ENCODE measurements around the gene COA1.

COA1 gene

GRCh38 chr7:43767311-43767710, 38.0 kb upstream of the COA1 start:
- H3K4me3 ChIP-seq (ENCODE audit: low read length): no peak overlapping the region
- H3F3A ChIP-seq (ENCODE audit: insufficient read depth, low read length): no peaks in the 10 kb centered on the region
- H3K4me2 ChIP-seq (ENCODE audit: low read depth, low read length): no peak overlapping the region
- no peak for DNase-seq
- no peaks in the 10 kb centered on the region for H3K27me3 ChIP-seq (replicated peaks; ENCODE audit: insufficient read depth, low read length)
- H3K4me1 ChIP-seq (ENCODE audit: low read length): peaks cover under 1% of the 10 kb centered on the region
- peaks cover 16% of the 10 kb centered on the region for H3K79me2 ChIP-seq (ENCODE audit: low read length)
- no peaks in the 10 kb centered on the region for H3K9me3 ChIP-seq (replicated peaks; ENCODE audit: insufficient read depth, low read length)
- no peak overlapping the region for H2AFZ ChIP-seq (ENCODE audit: low read length)
- H3K36me3 ChIP-seq (replicated peaks; ENCODE audit: insufficient read depth, low read length): no peaks in the 10 kb centered on the region
- TF ChIP-seq EZH2phosphoT487 (IDR thresholded peaks at IDR 0.05; ENCODE audit: low read length) (no peak), EZH2 (optimal IDR thresholded peaks at IDR 0.05; ENCODE audit: low read depth, low read length) (no peak)
- no peak overlapping the region for H3K27ac ChIP-seq (ENCODE audit: low read length)
- H3K9me2 ChIP-seq (replicated peaks; ENCODE audit: insufficient read depth, low read length): no peaks in the 10 kb centered on the region
- no peak overlapping the region for H3K9ac ChIP-seq (ENCODE audit: low read length)
- H4K20me1 ChIP-seq (ENCODE audit: insufficient read depth, low read length): no peaks in the 10 kb centered on the region

GRCh38 chr7:43766564-43766963, 37.2 kb upstream of the COA1 start:
- H3K27ac ChIP-seq (ENCODE audit: low read length): no peak overlapping the region
- H2AFZ ChIP-seq (ENCODE audit: low read length): no peak overlapping the region
- DNase-seq: no peak
- H3K9me3 ChIP-seq (replicated peaks; ENCODE audit: insufficient read depth, low read length): no peaks in the 10 kb centered on the region
- no peaks in the 10 kb centered on the region for H3K27me3 ChIP-seq (replicated peaks; ENCODE audit: insufficient read depth, low read length)
- H3K4me1 ChIP-seq (ENCODE audit: low read length): peaks cover 8% of the 10 kb centered on the region
- no peak overlapping the region for H3K4me2 ChIP-seq (ENCODE audit: low read depth, low read length)
- TF ChIP-seq EZH2phosphoT487 (IDR thresholded peaks at IDR 0.05; ENCODE audit: low read length) (no peak), CTCF (IDR thresholded peaks at IDR 0.05; ENCODE audit: low read length) (no peak), EZH2 (optimal IDR thresholded peaks at IDR 0.05; ENCODE audit: low read depth, low read length) (no peak)
- H3F3A ChIP-seq (ENCODE audit: insufficient read depth, low read length): no peaks in the 10 kb centered on the region
- no peaks in the 10 kb centered on the region for H3K9me2 ChIP-seq (replicated peaks; ENCODE audit: insufficient read depth, low read length)
- H3K79me2 ChIP-seq (ENCODE audit: low read length): peaks cover 22% of the 10 kb centered on the region
- H4K20me1 ChIP-seq (ENCODE audit: insufficient read depth, low read length): no peaks in the 10 kb centered on the region
- no peak overlapping the region for H3K4me3 ChIP-seq (ENCODE audit: low read length)
- H3K36me3 ChIP-seq (replicated peaks; ENCODE audit: insufficient read depth, low read length): no peaks in the 10 kb centered on the region
- no peak overlapping the region for H3K9ac ChIP-seq (ENCODE audit: low read length)

GRCh38 chr7:43764807-43765491, 35.6 kb upstream of the COA1 start:
- no peaks in the 10 kb centered on the region for H4K20me1 ChIP-seq (ENCODE audit: insufficient read depth, low read length)
- peaks cover 28% of the 10 kb centered on the region for H3K79me2 ChIP-seq (ENCODE audit: low read length)
- no peaks in the 10 kb centered on the region for H3K9me2 ChIP-seq (replicated peaks; ENCODE audit: insufficient read depth, low read length)
- no peak overlapping the region for H3K27ac ChIP-seq (ENCODE audit: low read length)
- H3K9ac ChIP-seq (ENCODE audit: low read length): no peak overlapping the region
- H2AFZ ChIP-seq (ENCODE audit: low read length): no peak overlapping the region
- H3K4me3 ChIP-seq (ENCODE audit: low read length): no peak overlapping the region
- no peaks in the 10 kb centered on the region for H3F3A ChIP-seq (ENCODE audit: insufficient read depth, low read length)
- no peak for TF ChIP-seq EZH2phosphoT487 (IDR thresholded peaks at IDR 0.05; ENCODE audit: low read length)
- TF ChIP-seq CTCF (IDR thresholded peaks at IDR 0.05; ENCODE audit: low read length): no peak
- no peak for TF ChIP-seq EZH2 (optimal IDR thresholded peaks at IDR 0.05; ENCODE audit: low read depth, low read length)
- H3K27me3 ChIP-seq (replicated peaks; ENCODE audit: insufficient read depth, low read length): no peaks in the 10 kb centered on the region
- no peak overlapping the region for H3K4me2 ChIP-seq (ENCODE audit: low read depth, low read length)
- H3K4me1 ChIP-seq (ENCODE audit: low read length): peaks cover 12% of the 10 kb centered on the region
- no peaks in the 10 kb centered on the region for H3K9me3 ChIP-seq (replicated peaks; ENCODE audit: insufficient read depth, low read length)
- no peak for DNase-seq
- no peaks in the 10 kb centered on the region for H3K36me3 ChIP-seq (replicated peaks; ENCODE audit: insufficient read depth, low read length)

- Histone ChIP-seq H3K4me3 (ENCODE audit: low read length) (no peak overlapping the region), H3F3A (ENCODE audit: insufficient read depth, low read length) (no peaks in the 10 kb centered on the region), H3K27ac (ENCODE audit: low read length) (no peak overlapping the region), H3K4me2 (ENCODE audit: low read depth, low read length) (no peak overlapping the region), H3K9me3 (replicated peaks; ENCODE audit: insufficient read depth, low read length) (no peaks in the 10 kb centered on the region), H4K20me1 (ENCODE audit: insufficient read depth, low read length) (no peaks in the 10 kb centered on the region), H3K79me2 (ENCODE audit: low read length) (peaks cover 34% of the 10 kb centered on the region), H3K36me3 (replicated peaks; ENCODE audit: insufficient read depth, low read length) (no peaks in the 10 kb centered on the region), H2AFZ (ENCODE audit: low read length) (no peak overlapping the region), H3K27me3 (replicated peaks; ENCODE audit: insufficient read depth, low read length) (no peaks in the 10 kb centered on the region), H3K9ac (ENCODE audit: low read length) (no peak overlapping the region), H3K4me1 (ENCODE audit: low read length) (peaks cover 12% of the 10 kb centered on the region), H3K9me2 (replicated peaks; ENCODE audit: insufficient read depth, low read length) (no peaks in the 10 kb centered on the region)
- TF ChIP-seq CTCF (IDR thresholded peaks at IDR 0.05; ENCODE audit: low read length): no peak
- no peak for TF ChIP-seq EZH2phosphoT487 (IDR thresholded peaks at IDR 0.05; ENCODE audit: low read length)
- no peak for TF ChIP-seq EZH2 (optimal IDR thresholded peaks at IDR 0.05; ENCODE audit: low read depth, low read length)
- no peak for DNase-seq
Measured at GRCh38 chr7:43764039-43764761, 34.9 kb upstream of the COA1 start.
